DND-41 (cell line): ENCODE measurements around the gene DPH3.
A peak's percentile ranks its signal among the peaks of the same experiment; 100 is the strongest.

Source experiments
- ATAC-seq: fragments of 200-7000 bp; cut with Tn5 transposase; 3 replicates; pipeline ENCODE4 v1.9.1; 2021; ENCODE audit warnings: low read depth; ENCODE audit not compliant: insufficient read depth
- DNase-seq: peaks from one replicate; pipeline ENCODE4 v3.0.0-alpha.2; 2020
- H2AFZ ChIP-seq: 2 replicates; pipeline ENCODE4 v1.6.0; 2012; ENCODE audit warnings: low read depth, low read length
- H3K27ac ChIP-seq: 2 replicates; pipeline ENCODE4 v1.5.1; 2012; ENCODE audit warnings: low read length, inconsistent platforms
- H3K27me3 ChIP-seq: fragments of 200-600 bp; sonication (generic); 2 replicates; pipeline ENCODE4 v1.6.0; 2012; ENCODE audit warnings: low read length, mild to moderate bottlenecking, inconsistent platforms; ENCODE audit not compliant: insufficient read depth, poor library complexity
- H3K36me3 ChIP-seq: 2 replicates; pipeline ENCODE4 v1.5.1; 2012; ENCODE audit warnings: low read length, inconsistent platforms; ENCODE audit not compliant: insufficient read depth
- H3K4me1 ChIP-seq: 2 replicates; pipeline ENCODE4 v1.5.1; 2012; ENCODE audit warnings: mild to moderate bottlenecking, low read length; ENCODE audit not compliant: insufficient read depth
- H3K4me2 ChIP-seq: 2 replicates; pipeline ENCODE4 v1.6.0; 2012; ENCODE audit warnings: mild to moderate bottlenecking, moderate library complexity, low read length, inconsistent platforms; ENCODE audit not compliant: insufficient read depth
- H3K4me3 ChIP-seq, 2 experiments: fragments of 200-600 bp in 1 of 2; shearing (Covaris generic) in 1 of 2; 2 replicates each; pipeline ENCODE4 v1.5.1; 2012 to 2016; ENCODE audit warnings: inconsistent platforms in 2 of 2, low read length in 2 of 2, mild to moderate bottlenecking in 2 of 2, low read depth in 1 of 2, moderate library complexity in 1 of 2
- H3K79me2 ChIP-seq: 2 replicates; pipeline ENCODE4 v1.6.0; 2012; ENCODE audit warnings: low read length, inconsistent platforms; ENCODE audit not compliant: insufficient read depth
- H3K9ac ChIP-seq: 2 replicates; pipeline ENCODE4 v1.6.0; 2012; ENCODE audit warnings: low read depth, mild to moderate bottlenecking, inconsistent platforms, low read length, moderate library complexity
- H3K9me3 ChIP-seq: 2 replicates; pipeline ENCODE4 v1.5.1; 2012; ENCODE audit warnings: low read length, moderate library complexity, mild to moderate bottlenecking, inconsistent platforms; ENCODE audit not compliant: insufficient read depth, severe bottlenecking
- H4K20me1 ChIP-seq: 2 replicates; pipeline ENCODE4 v1.6.0; 2012; ENCODE audit warnings: low read length; ENCODE audit not compliant: insufficient read depth
- EZH2 ChIP-seq: IDR thresholded peaks from 3 replicates; pipeline ENCODE4 v1.6.1; 2012; ENCODE audit warnings: borderline replicate concordance, low read depth, mild to moderate bottlenecking, moderate library complexity, low read length, inconsistent platforms; ENCODE audit not compliant: severe bottlenecking
- TF ChIP-seq, protein P1 (sequence below): IDR thresholded peaks from 2 replicates; pipeline ENCODE4 v1.5.1; 2012; ENCODE audit warnings: borderline replicate concordance, low read length, moderate library complexity, mild to moderate bottlenecking; ENCODE audit not compliant: poor library complexity, severe bottlenecking; ENCODE audit errors: extremely low read depth

DPH3 gene

DNA sequence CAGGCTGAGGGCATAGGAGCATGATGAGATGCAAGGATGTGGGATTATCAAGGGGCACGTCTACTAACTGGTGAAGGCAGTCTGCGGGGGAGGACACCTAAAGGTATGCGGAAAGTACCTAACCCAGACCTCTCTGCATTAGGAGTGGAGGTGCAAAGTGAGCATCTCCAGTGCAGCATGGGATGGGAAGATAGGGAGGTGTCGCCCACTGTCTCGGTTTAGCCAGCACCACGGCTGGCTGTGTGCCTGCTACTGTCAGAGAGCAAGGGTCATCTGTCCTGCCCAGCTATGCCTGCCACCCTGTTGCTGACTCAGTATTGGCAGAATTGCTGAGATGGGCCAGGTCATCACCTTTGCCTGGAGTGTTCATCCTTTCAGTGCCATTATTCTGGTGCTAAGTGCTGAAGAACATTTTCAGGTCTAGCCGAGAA is 40.4 kb upstream of the DPH3 start:
- Histone ChIP-seq H3K27ac (peak overlapping the region; percentile 95), H3K9me3 (no peaks in the 10 kb centered on the region), H3K4me3 (peak overlapping the region in 1 of 2 experiments; percentile 45; a peak in 2 of 4 replicates), H2AFZ (no peak overlapping the region), H4K20me1 (no peaks in the 10 kb centered on the region), H3K79me2 (peaks cover 72% of the 10 kb centered on the region), H3K27me3 (no peaks in the 10 kb centered on the region), H3K4me1 (peaks cover 98% of the 10 kb centered on the region), H3K36me3 (peaks cover 50% of the 10 kb centered on the region), H3K9ac (peak overlapping the region; percentile 61), H3K4me2 (peak overlapping the region; percentile 57)
- no peak for ATAC-seq
- no peak for TF ChIP-seq EZH2
- TF ChIP-seq, protein P1, sequence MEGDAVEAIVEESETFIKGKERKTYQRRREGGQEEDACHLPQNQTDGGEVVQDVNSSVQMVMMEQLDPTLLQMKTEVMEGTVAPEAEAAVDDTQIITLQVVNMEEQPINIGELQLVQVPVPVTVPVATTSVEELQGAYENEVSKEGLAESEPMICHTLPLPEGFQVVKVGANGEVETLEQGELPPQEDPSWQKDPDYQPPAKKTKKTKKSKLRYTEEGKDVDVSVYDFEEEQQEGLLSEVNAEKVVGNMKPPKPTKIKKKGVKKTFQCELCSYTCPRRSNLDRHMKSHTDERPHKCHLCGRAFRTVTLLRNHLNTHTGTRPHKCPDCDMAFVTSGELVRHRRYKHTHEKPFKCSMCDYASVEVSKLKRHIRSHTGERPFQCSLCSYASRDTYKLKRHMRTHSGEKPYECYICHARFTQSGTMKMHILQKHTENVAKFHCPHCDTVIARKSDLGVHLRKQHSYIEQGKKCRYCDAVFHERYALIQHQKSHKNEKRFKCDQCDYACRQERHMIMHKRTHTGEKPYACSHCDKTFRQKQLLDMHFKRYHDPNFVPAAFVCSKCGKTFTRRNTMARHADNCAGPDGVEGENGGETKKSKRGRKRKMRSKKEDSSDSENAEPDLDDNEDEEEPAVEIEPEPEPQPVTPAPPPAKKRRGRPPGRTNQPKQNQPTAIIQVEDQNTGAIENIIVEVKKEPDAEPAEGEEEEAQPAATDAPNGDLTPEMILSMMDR, result no peak
- no peak for DNase-seq

DNA sequence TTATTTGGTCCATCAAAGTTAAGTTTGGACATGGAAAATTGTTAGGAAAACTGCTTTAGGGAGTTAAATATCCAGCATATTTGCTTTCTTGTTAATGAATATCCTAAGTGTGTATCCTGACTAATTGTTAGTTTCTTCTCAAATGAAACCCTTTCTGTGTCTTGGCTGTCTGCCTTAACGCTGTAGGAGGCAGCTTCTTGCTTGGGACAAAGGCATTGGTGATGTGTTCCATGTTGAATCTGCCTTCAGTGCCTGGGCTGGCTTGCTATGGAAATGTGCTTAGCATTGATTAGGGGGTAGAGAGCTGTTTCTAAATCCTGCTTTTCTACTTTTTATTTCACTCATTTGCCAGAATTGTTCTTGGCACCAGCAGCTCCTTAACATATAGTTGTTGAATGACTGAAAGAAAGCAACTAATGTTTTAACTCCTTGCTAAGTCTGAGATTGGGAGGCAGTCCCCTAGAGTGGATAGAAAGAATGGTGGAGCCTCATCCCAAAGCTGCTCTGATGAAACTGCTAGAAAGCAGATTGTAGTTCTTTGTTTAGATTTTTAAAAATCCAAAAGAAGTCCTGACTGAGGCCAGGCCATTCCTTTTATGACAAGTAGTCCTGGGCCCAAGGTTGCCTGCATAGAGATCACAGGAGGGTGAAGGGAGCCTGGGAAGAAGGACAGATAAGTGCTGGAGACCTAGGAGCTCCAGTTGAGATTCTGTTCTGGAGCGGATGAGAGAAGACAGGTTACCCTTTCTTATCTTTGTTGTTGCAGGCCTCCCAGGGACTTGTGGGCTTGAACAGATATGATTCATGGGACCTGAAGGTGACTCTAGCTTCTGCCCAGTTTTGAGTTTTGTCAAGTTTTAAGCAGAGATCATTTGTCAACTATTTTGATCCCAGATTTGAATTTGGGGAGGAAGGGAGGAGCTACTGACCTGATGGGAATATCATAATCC is 39.6 kb upstream of the DPH3 start:
- no peaks in the 10 kb centered on the region for H3K27me3 ChIP-seq
- H2AFZ ChIP-seq, result no peak overlapping the region
- peaks cover 50% of the 10 kb centered on the region for H3K36me3 ChIP-seq
- no peaks in the 10 kb centered on the region for H3K9me3 ChIP-seq
- H3K79me2 ChIP-seq, result peaks cover 68% of the 10 kb centered on the region
- H3K4me2 ChIP-seq, result peak overlapping the region; percentile 57
- no peaks in the 10 kb centered on the region for H4K20me1 ChIP-seq
- ATAC-seq (no peak), DNase-seq (no peak)
- peak overlapping the region in 1 of 2 experiments; percentile 45; a peak in 2 of 4 replicates for H3K4me3 ChIP-seq
- H3K4me1 ChIP-seq, result peaks cover 98% of the 10 kb centered on the region
- H3K9ac ChIP-seq, result peak overlapping the region; percentile 61
- TF ChIP-seq, protein P1, result no peak
- no peak for TF ChIP-seq EZH2
- H3K27ac ChIP-seq, result peak overlapping the region; percentile 95

DNA sequence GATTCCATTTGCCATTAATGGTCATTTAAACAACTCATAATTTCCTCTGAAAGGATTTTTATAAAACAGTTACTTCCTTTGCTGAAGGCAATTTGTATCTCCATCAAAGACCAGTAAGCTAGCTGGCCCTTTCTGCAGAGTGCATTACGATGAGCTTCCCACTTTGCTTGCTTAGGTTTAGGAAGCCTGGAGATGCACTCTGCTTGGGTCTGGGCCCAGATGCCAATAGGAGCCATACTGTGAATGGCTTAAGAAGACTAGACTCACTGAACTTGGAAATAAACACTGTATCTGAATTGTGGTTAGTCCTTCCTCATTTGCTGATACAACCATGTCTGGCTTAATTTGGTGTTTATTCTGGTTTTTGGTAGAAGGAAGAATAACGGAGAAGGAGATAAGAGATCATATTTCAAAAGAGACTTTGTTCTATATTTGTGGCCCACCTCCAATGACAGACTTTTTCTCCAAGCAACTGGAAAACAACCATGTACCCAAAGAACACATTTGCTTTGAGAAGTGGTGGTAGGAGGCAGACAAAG is 38.4 kb upstream of the DPH3 start:
- TF ChIP-seq EZH2, result no peak
- TF ChIP-seq, protein P1, result no peak
- Histone ChIP-seq H3K4me1 (peaks cover 98% of the 10 kb centered on the region), H4K20me1 (no peaks in the 10 kb centered on the region), H3K27me3 (no peaks in the 10 kb centered on the region), H3K4me2 (peak overlapping the region; percentile 57), H3K27ac (peak overlapping the region; percentile 95), H3K36me3 (peaks cover 57% of the 10 kb centered on the region), H2AFZ (no peak overlapping the region; the same call in 1 of the 2 replicates), H3K4me3 (peak overlapping the region in 1 of 2 experiments; percentile 48; a peak in 2 of 4 replicates), H3K9ac (peak overlapping the region; percentile 61), H3K9me3 (no peaks in the 10 kb centered on the region), H3K79me2 (peaks cover 63% of the 10 kb centered on the region)
- no peak for ATAC-seq
- DNase-seq, result no peak
